HG02588 (cell line): ENCODE results near the gene RFTN1.

Source experiments
- ATAC-seq: cut with Tn5 transposase; IDR thresholded peaks from one replicate; pipeline ENCODE4 v1.9.1; 2021; ENCODE audit warnings: mild to moderate bottlenecking, moderate library complexity; ENCODE audit not compliant: unreplicated experiment

The RFTN1 gene

GRCh38 chr3:16472593-16472992 is 40.9 kb downstream of the RFTN1 start:
- ATAC-seq, result no peak

- ATAC-seq, result no peak
Observed at GRCh38 chr3:16471897-16472296, 41.6 kb downstream of the RFTN1 start.

GRCh38 chr3:16470590-16470989 is 42.9 kb downstream of the RFTN1 start:
- ATAC-seq, result no peak

GRCh38 chr3:16468336-16469098 is 45.0 kb downstream of the RFTN1 start:
- no peak for ATAC-seq

- no peak for ATAC-seq
Observed at GRCh38 chr3:16468002-16468335, 45.5 kb downstream of the RFTN1 start.

GRCh38 chr3:16467393-16467792 is 46.1 kb downstream of the RFTN1 start:
- ATAC-seq, result peak; percentile 89

- no peak for ATAC-seq
Observed at GRCh38 chr3:16466822-16467221, 46.7 kb downstream of the RFTN1 start.

GRCh38 chr3:16464511-16465148 is 48.9 kb downstream of the RFTN1 start:
- ATAC-seq, result no peak

GRCh38 chr3:16463914-16464313 is 49.6 kb downstream of the RFTN1 start:
- no peak for ATAC-seq

- no peak for ATAC-seq
Observed at GRCh38 chr3:16463119-16463518, 50.4 kb downstream of the RFTN1 start.

- no peak for ATAC-seq
Observed at GRCh38 chr3:16462679-16463078, 50.8 kb downstream of the RFTN1 start.

- ATAC-seq, result no peak
Observed at GRCh38 chr3:16461463-16462245, 51.8 kb downstream of the RFTN1 start.

- ATAC-seq, result no peak
Observed at GRCh38 chr3:16460886-16461285, 52.6 kb downstream of the RFTN1 start.

- ATAC-seq, result no peak
Observed at GRCh38 chr3:16460273-16460672, 53.2 kb downstream of the RFTN1 start.

- ATAC-seq, result no peak
Observed at GRCh38 chr3:16456784-16457415, 56.6 kb downstream of the RFTN1 start.

- no peak for ATAC-seq
Observed at GRCh38 chr3:16455966-16456365, 57.5 kb downstream of the RFTN1 start.

- ATAC-seq, result no peak
Observed at GRCh38 chr3:16455001-16455400, 58.5 kb downstream of the RFTN1 start.

- ATAC-seq, result no peak
Observed at GRCh38 chr3:16452261-16452660, 61.2 kb downstream of the RFTN1 start.

- no peak for ATAC-seq
Observed at GRCh38 chr3:16449369-16449768, 64.1 kb downstream of the RFTN1 start.

GRCh38 chr3:16448639-16449070 is 64.8 kb downstream of the RFTN1 start:
- ATAC-seq, result no peak

- ATAC-seq, result no peak
Observed at GRCh38 chr3:16447135-16447534, 66.4 kb downstream of the RFTN1 start.
